Fibroblast of upper back skin (primary cell): ENCODE measurements around the gene TRMT10B.
"Not testable (repeated sequence)": the region's sequence is repeated elsewhere in the genome, so short reads cannot be mapped to it uniquely, and the experiment has no call there.

Experiments used
- DNase-seq: peaks from one replicate; pipeline ENCODE4 v3.0.0-alpha.2; 2013

The TRMT10B gene

GRCh38 chr9:37801959-37802711 is 48.5 kb downstream of the TRMT10B start:
- DNase-seq, result no peak

GRCh38 chr9:37806271-37806670 is 52.7 kb downstream of the TRMT10B start:
- DNase-seq, result no peak

GRCh38 chr9:37809676-37810075 is 56.1 kb downstream of the TRMT10B start:
- not testable (repeated sequence) for DNase-seq

GRCh38 chr9:37811906-37812476 is 58.4 kb downstream of the TRMT10B start:
- no peak for DNase-seq

GRCh38 chr9:37812773-37813379 is 59.3 kb downstream of the TRMT10B start:
- no peak for DNase-seq

- no peak for DNase-seq
These were observed 65.2 kb downstream of the TRMT10B start for GRCh38 chr9:37818849-37819248.

- no peak for DNase-seq
These were observed 66.5 kb downstream of the TRMT10B start for GRCh38 chr9:37820142-37820541.

GRCh38 chr9:37825174-37825573 is 71.6 kb downstream of the TRMT10B start:
- DNase-seq, result not testable (repeated sequence)

GRCh38 chr9:37827483-37828165 is 74.0 kb downstream of the TRMT10B start:
- no peak for DNase-seq
